ENCODE measurements around the gene TMED1. TPM values are rescaled to one million over a fixed set of nuclear protein-coding genes. Genes with fewer than 3 reads are reported as not detected.

TMED1 gene
- total RNA-seq, 1 donor from 2014 or later: 23.5 TPM

DNA sequence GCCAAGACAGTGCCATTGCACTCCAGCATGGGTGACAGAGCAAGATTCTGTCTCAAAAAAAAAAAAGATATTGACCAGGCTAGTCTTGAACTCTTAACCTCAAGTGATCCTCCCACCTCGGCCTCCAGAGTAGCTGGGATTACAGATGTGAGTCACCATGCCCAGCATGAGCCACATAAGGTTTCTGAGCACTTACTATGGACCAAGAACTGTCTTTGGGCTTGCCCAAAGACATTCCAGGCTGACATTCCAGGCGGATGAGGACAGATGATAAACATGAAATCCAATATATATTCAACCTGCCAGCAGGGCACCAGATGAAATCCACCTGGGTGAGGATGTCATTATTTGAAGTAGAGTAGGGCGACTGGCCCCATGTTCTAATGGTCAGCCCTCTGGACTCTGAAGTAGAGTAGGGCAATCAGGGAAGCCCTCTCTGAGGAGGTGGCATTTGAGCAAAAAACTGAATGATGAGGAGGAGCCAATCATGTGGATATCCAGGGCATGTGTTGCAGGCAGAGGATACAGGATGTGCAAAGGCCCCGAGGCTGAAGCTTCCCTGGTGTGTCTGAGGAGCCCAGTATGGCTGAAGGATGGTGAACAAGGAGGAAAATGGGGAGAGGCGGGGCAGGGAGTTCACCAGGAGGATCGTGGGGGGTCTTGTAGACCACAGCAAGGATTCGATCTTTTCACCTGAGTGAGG, 16.2 kb upstream of the TMED1 start:
- Histone ChIP-seq H3K9me3 (no peaks in the 10 kb centered on the region), H3K36me3 (no peaks in the 10 kb centered on the region), H3K4me1 (no peaks in the 10 kb centered on the region), H3K27me3 (ENCODE audit: low read depth) (peaks cover 3% of the 10 kb centered on the region), H3K4me3 (no peak overlapping the region), H3K27ac (no peak overlapping the region)
- intact Hi-C loops (cut with DNase I): no loop called here
- DNase-seq: no peak
- ATAC-seq: no peak
- TF ChIP-seq, protein P1, sequence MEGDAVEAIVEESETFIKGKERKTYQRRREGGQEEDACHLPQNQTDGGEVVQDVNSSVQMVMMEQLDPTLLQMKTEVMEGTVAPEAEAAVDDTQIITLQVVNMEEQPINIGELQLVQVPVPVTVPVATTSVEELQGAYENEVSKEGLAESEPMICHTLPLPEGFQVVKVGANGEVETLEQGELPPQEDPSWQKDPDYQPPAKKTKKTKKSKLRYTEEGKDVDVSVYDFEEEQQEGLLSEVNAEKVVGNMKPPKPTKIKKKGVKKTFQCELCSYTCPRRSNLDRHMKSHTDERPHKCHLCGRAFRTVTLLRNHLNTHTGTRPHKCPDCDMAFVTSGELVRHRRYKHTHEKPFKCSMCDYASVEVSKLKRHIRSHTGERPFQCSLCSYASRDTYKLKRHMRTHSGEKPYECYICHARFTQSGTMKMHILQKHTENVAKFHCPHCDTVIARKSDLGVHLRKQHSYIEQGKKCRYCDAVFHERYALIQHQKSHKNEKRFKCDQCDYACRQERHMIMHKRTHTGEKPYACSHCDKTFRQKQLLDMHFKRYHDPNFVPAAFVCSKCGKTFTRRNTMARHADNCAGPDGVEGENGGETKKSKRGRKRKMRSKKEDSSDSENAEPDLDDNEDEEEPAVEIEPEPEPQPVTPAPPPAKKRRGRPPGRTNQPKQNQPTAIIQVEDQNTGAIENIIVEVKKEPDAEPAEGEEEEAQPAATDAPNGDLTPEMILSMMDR (IDR thresholded peaks at IDR 0.05): no peak

DNA sequence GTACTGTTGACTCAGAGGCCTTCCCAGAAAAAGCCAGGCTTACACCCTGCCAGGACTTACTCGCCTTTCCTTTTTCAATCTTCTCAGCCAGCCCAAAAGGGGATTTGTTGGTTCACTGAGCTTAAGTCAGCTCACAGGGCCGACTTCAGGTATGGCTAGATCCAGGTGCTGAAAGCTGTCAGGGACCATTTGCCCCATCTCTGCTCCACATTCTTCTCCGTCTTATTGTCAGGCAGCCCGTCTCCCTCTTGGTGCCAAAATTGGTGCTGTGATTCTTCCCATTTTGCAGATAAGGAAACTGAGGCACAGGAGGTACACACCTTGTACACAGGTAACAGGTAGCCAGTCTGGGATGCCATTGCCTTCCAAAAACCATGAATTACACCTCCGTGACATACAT, 14.6 kb upstream of the TMED1 start:
- Histone ChIP-seq H3K27me3 (ENCODE audit: low read depth) (peaks cover 3% of the 10 kb centered on the region), H3K9me3 (no peaks in the 10 kb centered on the region), H3K27ac (no peak overlapping the region), H3K36me3 (no peaks in the 10 kb centered on the region), H3K4me3 (no peak overlapping the region), H3K4me1 (no peaks in the 10 kb centered on the region)
- no peak for ATAC-seq
- TF ChIP-seq, protein P1 (IDR thresholded peaks at IDR 0.05): no peak
- DNase-seq: no peak
- intact Hi-C loops (cut with DNase I): no loop called here

DNA sequence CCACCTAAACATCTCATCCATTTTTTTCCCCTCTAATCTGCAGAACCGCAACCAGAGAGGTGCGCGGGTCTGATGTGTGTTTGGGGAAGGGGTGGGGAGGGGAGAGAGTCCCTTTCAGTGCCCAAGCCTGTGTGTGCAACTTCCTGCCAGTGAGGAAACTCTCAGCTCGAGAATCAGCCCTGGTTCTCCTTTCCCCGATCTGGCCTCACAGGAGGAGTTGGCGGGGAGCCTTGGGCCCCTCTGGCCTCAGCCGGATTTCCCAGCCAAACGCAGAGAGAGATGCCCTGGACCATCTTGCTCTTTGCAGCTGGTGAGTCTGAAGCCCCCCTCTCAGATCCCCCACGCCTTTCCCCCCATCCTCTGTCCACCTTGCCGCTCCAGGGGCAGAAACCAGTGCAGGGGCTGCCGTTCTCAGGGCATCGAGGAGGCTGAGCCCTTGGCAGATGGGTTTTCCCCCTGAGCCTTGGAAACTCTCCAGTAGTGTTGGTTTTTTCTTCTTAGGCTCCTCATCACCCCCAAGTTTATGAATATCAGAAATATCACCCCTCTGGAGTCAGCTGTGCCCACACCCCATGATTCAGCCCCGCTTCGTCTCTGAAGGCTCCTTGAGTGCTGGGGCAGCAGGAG, 12.3 kb upstream of the TMED1 start, which contains the start of gene C19orf38:
Gene C19orf38, plus strand, starts transcription at position 186 of the 627 bp plus-strand sequence. Its CDS starts 94 bp downstream, at position 280.
- Histone ChIP-seq H3K27me3 (ENCODE audit: low read depth) (peaks cover 3% of the 10 kb centered on the region), H3K4me3 (peak within 1 kb of the TSS; percentile 11)

DNA sequence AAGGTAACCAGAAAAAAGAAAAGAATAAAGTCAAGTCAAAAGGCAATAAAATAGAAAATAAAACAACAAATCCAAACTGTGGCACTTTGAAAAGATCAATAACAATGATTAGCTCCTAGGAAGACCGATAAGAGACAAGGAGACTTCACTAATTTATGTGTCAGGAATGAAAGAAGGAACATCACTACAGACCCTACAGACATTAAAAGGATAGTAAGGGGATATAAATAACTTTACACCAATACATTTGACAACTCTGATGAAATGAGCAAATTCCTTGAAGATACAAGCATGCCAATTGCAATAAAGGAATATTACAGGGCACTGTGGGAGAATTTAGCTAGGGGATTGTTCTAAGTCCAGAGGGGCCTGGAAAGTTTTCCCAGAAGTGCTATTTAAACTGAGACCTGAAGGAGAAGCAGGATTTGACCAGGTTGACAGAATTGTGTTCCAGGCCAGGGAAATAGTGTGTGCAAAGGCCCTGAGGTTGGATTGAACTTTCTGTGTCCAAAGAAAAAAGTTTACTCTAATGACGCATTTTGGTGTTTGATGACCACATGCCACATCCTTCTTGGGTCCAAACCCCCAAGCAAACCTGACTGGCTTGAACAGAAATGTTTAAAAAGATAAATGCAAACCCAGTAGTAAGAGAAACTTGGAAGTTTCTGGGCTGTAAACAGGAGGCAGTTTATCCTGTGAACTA, 10.6 kb upstream of the TMED1 start:
- ATAC-seq: no peak
- intact Hi-C loops (cut with DNase I): no loop called here
- TF ChIP-seq, protein P1 (IDR thresholded peaks at IDR 0.05): no peak

More for the DNA sequence above, 12.3 kb upstream of the TMED1 start, which contains the start of gene C19orf38:
- no peak within 1 kb of the TSS for H3K27ac ChIP-seq
- peak; percentile 44 to 73 for ATAC-seq
- no peaks in the 10 kb centered on the region for H3K9me3 ChIP-seq
- no peaks in the 10 kb centered on the region for H3K36me3 ChIP-seq
- no peaks in the 10 kb centered on the region for H3K4me1 ChIP-seq
- DNase-seq: no peak
- intact Hi-C loops (cut with DNase I): no loop called here
- TF ChIP-seq, protein P1 (IDR thresholded peaks at IDR 0.05): no peak

DNA sequence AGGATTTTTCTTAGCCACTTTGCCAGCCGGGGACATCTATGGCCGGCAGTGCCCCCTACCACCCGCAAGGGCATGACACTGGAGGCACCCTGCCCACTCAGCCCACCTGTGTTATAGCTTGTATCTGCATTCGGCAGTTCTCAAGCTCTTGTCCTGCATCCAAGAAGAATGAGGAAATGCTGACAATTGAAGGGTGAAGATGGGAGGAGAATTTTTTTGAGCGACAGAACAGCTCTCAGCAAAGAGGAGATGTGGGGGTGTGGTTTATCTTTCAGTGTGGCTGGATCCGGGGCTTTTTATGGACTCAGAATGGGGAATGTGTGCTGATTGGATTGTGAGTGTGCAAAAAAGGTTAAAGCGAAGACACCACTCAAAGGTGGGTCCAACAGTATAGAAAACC, 6.8 kb upstream of the TMED1 start:
- Histone ChIP-seq H3K27me3 (ENCODE audit: low read depth) (no peaks in the 10 kb centered on the region), H3K9me3 (no peaks in the 10 kb centered on the region), H3K4me1 (no peaks in the 10 kb centered on the region), H3K27ac (no peak overlapping the region), H3K4me3 (no peak overlapping the region), H3K36me3 (no peaks in the 10 kb centered on the region)
- TF ChIP-seq, protein P1 (IDR thresholded peaks at IDR 0.05): no peak
- DNase-seq (no peak), ATAC-seq (no peak)
- intact Hi-C loops (cut with DNase I): no loop called here

More for the DNA sequence above, 10.6 kb upstream of the TMED1 start:
- peaks cover 3% of the 10 kb centered on the region for H3K27me3 ChIP-seq (ENCODE audit: low read depth)
- H3K36me3 ChIP-seq: no peaks in the 10 kb centered on the region
- H3K4me3 ChIP-seq: no peak overlapping the region
- no peak for DNase-seq
- H3K4me1 ChIP-seq: no peaks in the 10 kb centered on the region
- no peak overlapping the region for H3K27ac ChIP-seq
- H3K9me3 ChIP-seq: no peaks in the 10 kb centered on the region
